Suppressor macrophage treated with lipopolysaccharide for 4 hours (primary cell): ENCODE measurements around the gene KRTAP10-9.

Experiments used
- DNase-seq: peaks from one replicate; pipeline ENCODE4 v3.0.0-alpha.2; 2020

KRTAP10-9 gene

DNA sequence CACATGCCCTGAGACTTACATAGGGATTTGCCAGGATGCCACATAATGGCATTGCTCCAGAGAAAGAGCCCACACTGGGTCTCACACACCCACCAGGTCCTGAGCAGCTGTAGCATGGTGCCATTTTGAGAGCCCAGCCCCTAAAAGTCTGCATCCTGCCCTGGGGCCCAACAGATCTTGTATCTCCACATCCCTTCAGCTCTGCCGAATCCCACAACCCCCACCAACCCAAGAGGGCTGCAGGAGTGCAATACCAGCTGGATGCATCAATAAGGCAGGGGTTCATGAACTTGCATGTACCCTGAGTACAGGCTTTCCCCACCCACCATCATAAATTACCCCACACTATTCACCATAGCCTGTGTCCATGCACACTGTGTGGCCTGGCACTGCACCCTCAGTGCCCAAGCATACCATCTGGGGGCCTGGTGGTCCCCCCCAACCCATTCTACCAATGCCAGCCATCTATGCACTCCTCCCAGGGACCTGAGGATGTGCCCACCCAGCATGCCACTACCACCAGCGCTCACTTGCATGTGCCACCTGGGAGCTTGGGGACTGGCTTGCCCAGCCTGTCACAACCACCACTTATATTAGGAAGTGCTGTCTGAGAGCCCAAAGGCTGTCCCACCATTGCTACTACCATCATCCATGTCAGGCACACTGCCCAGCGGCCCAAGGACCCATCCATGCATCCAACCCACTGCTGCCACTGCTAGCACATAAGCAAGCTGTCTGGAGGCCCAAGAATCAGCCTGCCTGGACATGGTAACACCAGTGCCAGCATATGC, 43.9 kb downstream of the KRTAP10-9 start:
- no peak for DNase-seq

DNA sequence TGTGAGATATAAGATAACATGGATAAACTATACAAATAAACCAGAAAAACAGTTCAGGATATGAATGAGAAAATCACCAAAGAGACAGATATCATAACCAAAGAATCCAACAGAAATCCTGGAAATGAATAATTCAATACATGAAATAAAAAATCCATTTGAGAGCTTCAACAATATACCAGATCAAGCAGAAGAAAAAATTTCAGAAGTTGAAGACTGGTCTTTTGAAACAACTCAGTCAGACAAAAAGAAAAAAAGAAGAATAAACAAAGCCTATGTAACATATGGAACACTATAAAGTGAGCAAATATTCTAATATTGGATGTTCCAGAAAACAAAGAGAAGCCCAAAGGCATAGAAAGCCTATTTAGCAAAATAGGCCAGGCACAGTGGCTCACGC, 45.0 kb downstream of the KRTAP10-9 start:
- DNase-seq = no peak

DNA sequence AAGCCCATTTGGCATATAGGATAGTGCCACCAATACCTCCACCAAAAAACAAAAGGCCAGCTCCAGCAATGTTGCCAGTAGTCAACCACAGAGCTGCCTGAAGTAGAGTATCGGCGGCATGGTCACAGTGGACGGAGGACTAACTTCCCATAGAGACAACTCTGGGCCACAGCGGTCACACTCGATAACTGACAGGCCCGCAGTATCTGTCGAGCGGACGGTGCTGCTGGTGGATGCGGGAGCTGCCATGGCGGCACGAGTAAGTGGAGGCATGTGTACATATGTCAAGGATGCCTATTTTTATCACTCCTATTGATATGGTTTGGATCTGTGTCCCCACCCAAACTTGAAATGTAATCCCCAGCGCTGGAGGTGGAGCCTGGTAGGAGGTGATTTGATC, 51.0 kb downstream of the KRTAP10-9 start:
- no peak for DNase-seq
